Nephron progenitor cell (in vitro differentiated cells): ENCODE measurements around the gene CAPS.

Experiments used
- DNase-seq: peaks from one replicate; pipeline ENCODE4 v3.0.0; 2021
- H3K27ac Mint-ChIP-seq: 2 replicates; pipeline ENCODE4 v1.8.0; 2021; ENCODE audit warnings: mild to moderate bottlenecking, moderate library complexity, mixed read lengths
- H3K27me3 Mint-ChIP-seq: 2 replicates; pipeline ENCODE4 v1.8.0; 2021; ENCODE audit warnings: mild to moderate bottlenecking, low read depth, mixed read lengths; ENCODE audit not compliant: poor library complexity
- H3K36me3 Mint-ChIP-seq: 2 replicates; pipeline ENCODE4 v1.8.0; 2021; ENCODE audit warnings: low read depth, mixed read lengths
- H3K4me1 Mint-ChIP-seq: 2 replicates; pipeline ENCODE4 v1.8.0; 2021; ENCODE audit warnings: mixed read lengths
- H3K4me3 Mint-ChIP-seq: 2 replicates; pipeline ENCODE4 v1.8.0; 2021; ENCODE audit warnings: mild to moderate bottlenecking, moderate library complexity, mixed read lengths
- H3K9me3 Mint-ChIP-seq: 2 replicates; pipeline ENCODE4 v1.8.0; 2021; ENCODE audit warnings: mild to moderate bottlenecking, moderate library complexity, mixed read lengths
- CTCF ChIP-seq: fragments of 200-600 bp; sonication (generic); IDR thresholded peaks from 2 replicates; pipeline ENCODE4 v1.5.0; 2021; ENCODE audit warnings: antibody characterized with exemption

Gene CAPS

GRCh38 chr19:5914946-5915781 is 1.1 kb downstream of the CAPS start:
- no peak for DNase-seq
- Mint-ChIP-seq H3K4me3 (no peak overlapping the region), H3K27me3 (no peaks in the 10 kb centered on the region), H3K36me3 (peaks cover 4% of the 10 kb centered on the region), H3K4me1 (peaks cover 16% of the 10 kb centered on the region), H3K9me3 (no peaks in the 10 kb centered on the region), H3K27ac (no peak overlapping the region)
- TF ChIP-seq CTCF: no peak

GRCh38 chr19:5915782-5916165 is 1.7 kb downstream of the CAPS start:
- Mint-ChIP-seq H3K36me3 (peaks cover 4% of the 10 kb centered on the region), H3K4me3 (no peak overlapping the region), H3K27me3 (no peaks in the 10 kb centered on the region), H3K4me1 (peaks cover 16% of the 10 kb centered on the region), H3K27ac (no peak overlapping the region), H3K9me3 (no peaks in the 10 kb centered on the region)
- TF ChIP-seq CTCF: no peak
- DNase-seq: no peak

- H3K4me3 Mint-ChIP-seq: no peak overlapping the region
- H3K9me3 Mint-ChIP-seq: no peaks in the 10 kb centered on the region
- peak overlapping the region; percentile 69 for H3K27ac Mint-ChIP-seq
- peaks cover 16% of the 10 kb centered on the region for H3K4me1 Mint-ChIP-seq
- H3K36me3 Mint-ChIP-seq: peaks cover 4% of the 10 kb centered on the region
- no peak for DNase-seq
- TF ChIP-seq CTCF: no peak
- H3K27me3 Mint-ChIP-seq: no peaks in the 10 kb centered on the region
Measured at GRCh38 chr19:5916181-5916708, 2.2 kb downstream of the CAPS start.

GRCh38 chr19:5917431-5918107 is 3.5 kb downstream of the CAPS start:
- H3K9me3 Mint-ChIP-seq: no peaks in the 10 kb centered on the region
- H3K4me3 Mint-ChIP-seq: no peak overlapping the region
- H3K27me3 Mint-ChIP-seq: no peaks in the 10 kb centered on the region
- no peak for TF ChIP-seq CTCF
- H3K4me1 Mint-ChIP-seq: peaks cover 16% of the 10 kb centered on the region
- no peak overlapping the region for H3K27ac Mint-ChIP-seq
- peaks cover 11% of the 10 kb centered on the region for H3K36me3 Mint-ChIP-seq
- no peak for DNase-seq

- Mint-ChIP-seq H3K27ac (no peak overlapping the region), H3K27me3 (no peaks in the 10 kb centered on the region), H3K9me3 (no peaks in the 10 kb centered on the region), H3K36me3 (peaks cover 17% of the 10 kb centered on the region), H3K4me1 (peaks cover 16% of the 10 kb centered on the region), H3K4me3 (no peak overlapping the region)
- DNase-seq: no peak
- TF ChIP-seq CTCF: no peak
Measured at GRCh38 chr19:5918463-5919079, 4.5 kb downstream of the CAPS start.
